BE2C (cell line): Measurements from ENCODE around the gene PDPN.

Experiments used
- DNase-seq: peaks from one replicate; pipeline ENCODE4 v3.0.0-alpha.2; 2020
- H3K27me3 ChIP-seq: fragments of 250-450 bp; sonication (Bioruptor Pico); 2 replicates; pipeline ENCODE4 v1.5.1; 2020; ENCODE audit warnings: mild to moderate bottlenecking
- H3K36me3 ChIP-seq: fragments of 250-450 bp; sonication (Bioruptor Pico); 2 replicates; pipeline ENCODE4 v1.5.1; 2020; ENCODE audit warnings: mild to moderate bottlenecking
- H3K4me1 ChIP-seq: fragments of 250-450 bp; sonication (Bioruptor Pico); 2 replicates; pipeline ENCODE4 v1.5.1; 2020
- H3K4me3 ChIP-seq: 2 replicates; pipeline ENCODE4 v1.5.1; 2011; ENCODE audit warnings: low read depth, low read length
- H3K9me3 ChIP-seq: fragments of 250-450 bp; sonication (Bioruptor Pico); 2 replicates; pipeline ENCODE4 v1.5.1; 2020
- CTCF ChIP-seq: IDR thresholded peaks from 2 replicates; pipeline ENCODE4 v1.5.1; 2012; ENCODE audit warnings: mild to moderate bottlenecking, low read depth, low read length

Gene PDPN

DNA sequence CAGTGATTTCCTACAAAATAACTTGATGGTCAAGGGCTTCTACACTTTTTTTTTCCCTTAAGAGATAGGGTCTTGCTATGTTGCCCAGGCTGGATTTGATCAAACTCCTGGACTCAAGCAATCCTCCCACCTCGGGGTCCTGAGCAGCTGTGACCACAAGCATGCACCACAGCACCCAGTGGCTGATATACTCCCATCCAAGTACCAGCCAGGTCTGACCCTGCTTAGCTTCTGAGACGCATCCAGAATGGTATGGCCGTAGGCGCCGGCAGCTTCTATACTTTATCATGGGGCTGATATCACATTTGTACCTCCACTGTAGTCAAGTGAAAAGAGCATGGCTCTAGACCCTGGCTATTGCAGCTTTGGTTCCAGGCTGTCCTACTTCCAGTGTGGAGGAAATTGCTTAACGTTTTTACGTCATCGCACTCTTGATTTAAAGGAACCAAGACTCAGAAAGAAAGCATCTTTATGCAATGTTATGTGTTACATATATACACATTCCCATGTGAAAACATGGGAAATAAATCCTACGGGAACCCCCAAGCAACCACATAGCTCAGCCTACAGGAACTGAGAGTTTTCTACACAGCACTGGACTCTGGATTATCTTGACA lies 39.5 kb downstream of the PDPN start:
- Histone ChIP-seq H3K9me3 (no peaks in the 10 kb centered on the region), H3K36me3 (no peaks in the 10 kb centered on the region), H3K4me3 (no peak overlapping the region), H3K27me3 (no peaks in the 10 kb centered on the region), H3K4me1 (no peaks in the 10 kb centered on the region)
- DNase-seq: no peak
- TF ChIP-seq CTCF: no peak

- Histone ChIP-seq H3K9me3 (no peaks in the 10 kb centered on the region), H3K4me1 (no peaks in the 10 kb centered on the region), H3K27me3 (no peaks in the 10 kb centered on the region), H3K4me3 (no peak overlapping the region), H3K36me3 (no peaks in the 10 kb centered on the region)
- TF ChIP-seq CTCF: no peak
- no peak for DNase-seq
Observed at GRCh38 chr1:13624526-13624925, 40.9 kb downstream of the PDPN start.

DNA sequence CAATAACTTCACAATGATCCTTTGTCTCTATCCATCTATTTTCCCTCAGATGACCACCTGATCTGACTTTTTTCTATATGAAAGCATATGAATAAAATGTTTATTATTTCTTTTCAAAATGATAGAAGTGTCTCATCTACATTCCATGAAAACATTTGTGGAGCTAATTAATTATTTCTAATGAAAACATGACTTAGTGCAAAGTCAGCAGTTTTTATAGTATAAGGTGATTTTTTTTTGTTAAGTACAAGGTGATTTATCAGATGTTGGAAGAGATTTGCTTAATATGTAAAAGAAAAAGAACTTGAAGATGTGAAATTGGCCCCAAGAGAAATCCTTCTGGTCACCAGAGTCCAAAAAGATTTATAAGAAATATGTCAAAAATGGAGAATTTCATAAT lies 43.5 kb downstream of the PDPN start:
- no peak for DNase-seq
- no peak for TF ChIP-seq CTCF

DNA sequence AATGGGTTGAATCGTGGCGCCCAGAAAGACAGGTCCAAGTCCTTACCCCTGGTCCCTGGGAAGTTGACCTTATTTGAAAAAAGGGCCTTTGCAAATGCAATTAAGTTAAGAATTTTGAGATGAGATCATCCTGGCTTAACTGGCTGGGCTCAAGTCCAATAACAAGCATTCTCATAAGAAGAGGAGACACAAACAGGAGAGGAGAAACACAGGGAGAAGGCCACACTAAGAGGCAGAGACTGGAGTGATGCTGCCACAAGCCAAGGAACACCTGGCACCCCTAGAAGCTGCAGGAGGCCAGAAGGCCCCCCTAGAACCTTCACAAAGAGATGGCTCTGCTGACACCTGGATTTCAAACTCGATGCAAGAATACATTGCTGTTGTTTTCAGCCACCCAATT lies 44.6 kb downstream of the PDPN start:
- Histone ChIP-seq H3K9me3 (no peaks in the 10 kb centered on the region), H3K4me3 (no peak overlapping the region), H3K27me3 (no peaks in the 10 kb centered on the region), H3K4me1 (no peaks in the 10 kb centered on the region), H3K36me3 (no peaks in the 10 kb centered on the region)
- TF ChIP-seq CTCF: no peak
- no peak for DNase-seq

More for the DNA sequence above, 43.5 kb downstream of the PDPN start:
- Histone ChIP-seq H3K36me3 (no peaks in the 10 kb centered on the region), H3K9me3 (no peaks in the 10 kb centered on the region), H3K27me3 (no peaks in the 10 kb centered on the region), H3K4me1 (no peaks in the 10 kb centered on the region), H3K4me3 (no peak overlapping the region)

GRCh38 chr1:13628711-13629110 lies 45.1 kb downstream of the PDPN start:
- H3K4me1 ChIP-seq: no peaks in the 10 kb centered on the region
- H3K36me3 ChIP-seq: no peaks in the 10 kb centered on the region
- H3K27me3 ChIP-seq: no peaks in the 10 kb centered on the region
- TF ChIP-seq CTCF: no peak
- H3K9me3 ChIP-seq: no peaks in the 10 kb centered on the region
- no peak for DNase-seq
- H3K4me3 ChIP-seq: no peak overlapping the region

GRCh38 chr1:13642306-13643004 lies 58.8 kb downstream of the PDPN start:
- H3K9me3 ChIP-seq: no peaks in the 10 kb centered on the region
- DNase-seq: no peak
- no peak overlapping the region for H3K4me3 ChIP-seq
- no peaks in the 10 kb centered on the region for H3K27me3 ChIP-seq
- no peaks in the 10 kb centered on the region for H3K36me3 ChIP-seq
- no peak for TF ChIP-seq CTCF
- no peaks in the 10 kb centered on the region for H3K4me1 ChIP-seq
